Hepatic stellate cell (primary cell): Measurements from ENCODE around the gene THBD.

Source experiments
- DNase-seq: peaks from one replicate; pipeline ENCODE4 v3.0.0; 2011; ENCODE audit warnings: low spot score

Gene THBD

DNA sequence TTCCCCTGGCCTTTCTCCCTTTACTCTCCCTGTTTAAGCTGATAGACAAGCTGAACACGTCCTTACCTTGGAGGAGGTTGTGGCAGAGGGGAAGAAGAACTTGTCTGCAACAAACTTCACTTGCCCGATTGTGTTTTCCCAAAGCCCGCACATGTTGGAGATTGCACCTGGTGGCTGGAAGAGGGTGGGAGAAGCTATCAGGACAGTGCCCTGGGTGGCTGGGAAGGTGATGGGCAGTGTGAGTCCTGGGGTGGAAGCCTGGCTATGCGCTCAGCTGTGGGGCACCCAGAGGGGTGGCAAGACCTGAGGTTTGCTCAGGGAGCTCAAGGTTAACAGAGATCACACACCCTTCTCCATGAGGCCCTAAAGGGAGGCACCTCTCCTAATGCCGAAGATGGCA is 39.4 kb downstream of the THBD start:
- DNase-seq, result no peak

DNA sequence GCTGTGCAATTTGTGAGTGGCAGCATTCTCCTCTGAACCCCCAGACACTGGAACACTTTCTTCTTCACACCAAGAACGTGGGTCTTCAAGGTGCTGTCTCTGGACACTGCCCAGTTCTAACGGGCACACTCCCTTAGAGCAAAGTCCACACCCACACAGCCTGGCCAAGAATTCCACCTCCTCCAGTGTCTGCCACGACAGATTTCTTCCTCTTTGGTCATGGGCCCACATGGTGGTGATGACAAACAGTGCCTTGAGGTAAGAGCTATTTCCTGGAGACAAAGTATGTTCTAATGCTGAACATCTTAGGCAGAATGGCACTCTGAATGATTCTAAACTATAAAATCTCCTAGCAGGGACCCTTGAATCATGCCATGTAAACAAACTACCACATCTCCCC is 39.8 kb downstream of the THBD start:
- no peak for DNase-seq

DNA sequence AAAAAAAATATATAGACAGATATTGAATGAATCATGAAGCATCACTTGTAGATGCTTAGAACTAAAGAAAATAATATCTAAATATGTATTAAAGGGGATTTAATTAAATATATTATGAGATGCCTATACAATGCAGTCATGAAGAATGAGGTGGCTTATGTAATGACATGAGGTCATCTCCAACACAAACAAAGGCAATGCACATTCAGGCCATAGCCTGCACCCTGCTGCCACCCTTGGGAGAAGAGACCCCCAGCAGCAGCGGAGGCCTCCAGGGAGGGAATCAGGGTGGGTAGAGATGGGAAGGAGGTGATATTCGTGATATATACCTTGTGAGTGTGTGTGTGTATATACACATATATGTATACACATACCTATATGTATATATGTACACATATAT is 40.8 kb downstream of the THBD start:
- no peak for DNase-seq

DNA sequence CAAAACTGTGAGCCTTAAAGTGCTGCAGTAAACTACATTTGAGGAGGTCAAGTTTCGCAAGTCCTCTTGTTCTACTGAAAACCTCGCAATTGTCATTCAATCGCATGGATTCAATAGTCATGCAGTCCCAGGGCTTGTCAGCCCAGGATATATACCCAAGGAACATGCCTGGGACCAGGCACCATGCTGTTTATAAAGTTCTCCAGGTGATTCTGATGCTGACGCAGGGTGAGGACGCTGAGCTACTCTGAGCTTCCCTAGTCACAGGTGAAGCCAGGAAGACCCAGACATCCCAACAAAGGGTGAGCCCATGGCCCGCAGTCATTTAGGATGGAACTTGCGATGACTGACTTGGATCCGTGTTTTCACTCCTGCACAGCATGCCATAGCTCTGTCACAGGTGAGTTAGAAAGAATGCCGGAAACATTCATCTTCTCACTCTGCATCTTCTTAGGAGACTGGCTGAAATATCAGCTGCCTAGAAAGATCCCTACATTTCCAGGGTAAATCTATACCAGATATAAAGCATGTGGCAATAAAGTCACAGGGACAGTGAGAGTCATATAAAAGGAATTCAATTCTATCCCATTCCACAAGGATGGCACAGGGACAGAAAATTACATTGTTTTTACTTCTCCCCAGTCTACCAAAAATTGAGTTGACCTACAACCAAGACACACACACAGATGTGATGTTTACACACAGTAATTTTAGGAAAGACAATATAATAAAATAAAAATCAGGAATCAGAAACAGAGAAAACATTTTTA is 41.4 kb downstream of the THBD start:
- DNase-seq, result no peak

DNA sequence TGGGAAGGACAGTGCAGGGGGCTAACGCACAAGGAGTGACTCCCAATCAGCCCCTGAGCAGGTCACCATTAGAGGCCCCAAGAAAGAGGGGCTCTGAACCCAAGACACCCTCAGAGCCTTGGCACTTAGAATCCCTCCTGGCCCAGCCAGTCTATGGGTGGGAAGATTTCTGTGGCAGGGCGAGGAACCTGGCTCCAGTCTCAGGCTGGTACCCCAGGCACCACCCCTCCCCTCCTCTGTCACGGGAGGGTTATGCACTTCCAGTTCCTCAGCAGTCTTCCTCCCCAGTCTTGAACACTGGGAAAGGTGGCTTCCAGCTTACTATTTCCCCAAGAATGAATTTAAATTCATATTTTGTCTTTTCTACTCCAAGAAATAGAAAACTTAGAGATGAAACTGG is 42.0 kb downstream of the THBD start:
- DNase-seq, result no peak

DNA sequence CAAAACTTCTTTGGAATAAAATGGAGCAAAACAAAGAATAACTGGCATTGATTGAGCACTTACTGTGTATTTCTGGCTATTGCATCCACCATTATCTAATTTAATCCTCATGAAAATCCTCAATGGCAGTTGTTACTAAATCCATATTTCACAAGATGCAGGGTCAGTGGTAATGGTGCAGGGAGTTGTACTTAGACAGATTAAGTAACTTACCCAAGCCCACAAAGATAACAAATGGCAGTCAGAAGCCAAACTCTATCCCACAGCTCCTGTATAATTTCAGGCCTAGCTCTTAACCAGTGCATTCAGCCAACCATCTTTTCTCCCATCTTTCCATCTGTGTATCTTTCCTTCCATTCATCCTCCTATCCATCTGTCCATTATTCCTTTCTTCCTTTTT is 43.7 kb downstream of the THBD start:
- no peak for DNase-seq

DNA sequence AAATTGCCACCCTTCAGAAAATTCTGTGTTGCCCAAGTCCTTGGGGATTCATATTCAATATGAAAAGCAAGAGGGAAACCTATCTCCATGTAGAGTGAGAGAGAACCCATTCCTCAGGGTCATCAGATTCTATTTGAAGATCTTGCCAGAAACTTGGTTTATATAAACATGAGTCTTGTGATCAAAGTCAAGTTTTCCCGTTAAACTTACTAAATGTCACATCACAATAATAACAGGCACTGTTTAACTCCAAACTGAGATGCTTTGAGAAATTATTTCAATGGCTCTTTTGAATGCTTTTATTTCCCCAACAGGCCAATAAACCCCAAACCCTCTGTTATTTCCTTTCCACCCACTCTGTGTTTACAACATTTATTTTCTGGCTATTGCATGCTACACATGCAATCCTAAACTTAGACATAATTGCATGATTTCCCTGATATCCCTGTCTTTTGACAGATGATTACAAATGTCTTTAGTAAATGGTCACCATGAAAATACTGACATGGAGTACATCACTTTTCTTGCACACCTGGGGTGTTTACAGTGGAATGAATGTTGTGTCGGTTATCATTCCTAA is 45.5 kb downstream of the THBD start:
- DNase-seq, result no peak

DNA sequence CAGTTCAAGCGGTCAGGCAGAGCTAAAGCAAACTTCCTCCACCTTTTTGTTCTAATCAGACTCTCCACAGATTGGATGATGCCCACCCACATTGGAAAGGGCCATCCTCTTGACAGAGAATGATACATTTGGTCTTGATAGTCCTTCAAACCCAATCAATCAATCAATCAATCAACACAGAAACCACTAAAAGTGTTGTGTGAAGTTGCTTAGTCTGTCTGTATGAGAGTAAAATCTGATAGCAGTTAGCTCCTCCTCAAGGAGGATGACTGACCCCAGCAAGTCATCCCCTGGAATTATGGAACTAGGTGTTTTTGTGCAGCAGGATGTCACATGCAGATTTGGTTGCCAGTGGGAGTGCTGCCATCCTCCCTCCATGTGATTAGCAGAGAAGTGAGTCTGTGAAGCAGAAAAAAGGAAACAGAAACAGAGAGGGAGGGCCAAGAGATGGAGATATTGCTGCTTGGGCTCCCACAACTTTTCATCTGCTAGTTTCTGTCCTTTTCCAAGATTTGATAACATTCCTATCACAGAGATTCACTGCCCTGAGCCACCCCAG is 46.3 kb downstream of the THBD start:
- DNase-seq, result no peak

DNA sequence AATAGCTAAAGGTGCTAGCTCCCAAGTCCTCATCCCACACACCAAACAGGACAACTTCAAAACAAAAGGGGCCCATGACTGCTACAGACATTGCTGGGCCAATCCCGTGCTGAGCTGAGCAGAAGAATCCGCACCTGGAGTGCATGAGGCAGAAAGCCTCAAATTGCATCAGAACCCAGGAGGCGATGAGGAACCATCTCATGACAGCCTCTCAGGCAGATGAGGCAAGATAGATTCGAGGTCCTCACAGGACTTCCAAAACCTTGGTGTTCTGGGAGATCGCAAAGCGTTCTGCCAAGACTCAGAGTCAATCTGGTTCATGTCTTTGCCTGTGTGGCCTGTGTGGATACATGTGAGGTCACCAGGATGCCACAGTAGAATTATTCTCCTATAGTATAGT is 47.2 kb downstream of the THBD start:
- DNase-seq, result no peak

DNA sequence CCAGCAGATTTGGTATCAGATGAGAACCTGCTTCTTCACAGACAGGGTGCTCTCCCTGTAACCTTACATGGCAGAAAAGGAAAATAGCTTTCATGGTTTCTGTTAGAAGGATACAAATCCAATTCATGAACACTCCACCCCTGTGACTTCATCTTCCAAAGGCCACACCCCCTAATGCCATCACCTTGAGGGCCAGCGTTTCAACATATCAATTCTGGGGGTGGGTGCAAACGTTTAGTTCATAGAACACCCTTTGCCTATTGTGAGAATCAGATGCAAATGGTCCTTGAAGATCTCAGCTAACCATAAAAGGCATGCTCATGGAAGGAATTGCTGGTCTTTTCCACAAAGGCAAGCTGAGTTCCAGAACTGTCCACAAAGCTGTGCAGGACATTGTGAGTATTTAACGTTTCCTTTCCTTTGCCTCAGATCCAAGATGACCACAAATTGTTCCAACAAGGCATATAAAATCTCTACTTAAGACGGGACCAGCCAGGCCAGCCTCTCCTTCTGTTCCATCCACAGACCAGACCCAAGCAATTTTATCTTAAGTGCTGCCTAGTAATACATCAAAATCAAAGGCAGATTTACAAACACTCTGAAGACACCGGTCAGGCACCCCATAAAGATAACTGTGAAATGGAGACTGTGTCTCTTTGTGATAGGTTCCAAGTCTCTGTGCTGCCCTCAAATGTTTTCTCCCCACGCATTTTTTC is 49.1 kb downstream of the THBD start:
- no peak for DNase-seq

DNA sequence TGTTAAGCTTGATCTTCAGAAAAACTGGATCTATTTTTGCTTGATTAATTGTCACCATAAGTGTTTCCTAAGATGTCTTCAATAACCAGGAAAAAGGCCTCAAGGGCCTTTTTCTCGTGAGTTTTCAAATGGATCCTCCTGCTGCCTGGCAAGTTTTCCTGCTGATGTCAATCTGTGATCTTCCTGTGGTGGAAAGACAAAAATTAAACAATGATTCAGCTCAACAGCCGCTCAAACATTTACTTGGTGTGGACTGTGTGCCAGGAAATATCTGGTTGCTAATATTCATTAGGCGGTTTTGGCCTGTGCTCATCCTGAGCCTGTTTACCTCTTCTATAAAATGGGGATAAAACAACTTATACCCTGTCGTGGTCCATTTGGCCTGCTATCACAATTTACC is 49.7 kb downstream of the THBD start:
- no peak for DNase-seq

DNA sequence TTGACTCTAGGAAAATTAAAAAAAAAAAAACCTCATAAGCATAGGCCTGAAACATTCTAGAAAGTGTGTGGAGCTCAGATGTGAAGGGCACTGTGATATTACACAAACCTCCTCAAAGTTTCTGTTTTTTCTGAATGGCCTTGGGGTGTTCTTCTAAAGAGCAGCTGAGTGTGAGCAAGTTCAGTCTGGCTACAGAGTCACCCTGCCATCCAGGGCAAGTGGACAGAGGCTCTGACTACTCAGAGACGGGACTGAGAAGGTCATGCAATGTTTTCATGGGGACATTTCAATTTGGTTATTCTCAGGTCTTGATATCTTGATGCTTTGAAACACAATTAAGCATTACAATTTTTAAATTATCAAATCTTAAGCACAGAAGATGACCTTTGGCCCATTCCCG is 51.0 kb downstream of the THBD start:
- DNase-seq, result no peak

DNA sequence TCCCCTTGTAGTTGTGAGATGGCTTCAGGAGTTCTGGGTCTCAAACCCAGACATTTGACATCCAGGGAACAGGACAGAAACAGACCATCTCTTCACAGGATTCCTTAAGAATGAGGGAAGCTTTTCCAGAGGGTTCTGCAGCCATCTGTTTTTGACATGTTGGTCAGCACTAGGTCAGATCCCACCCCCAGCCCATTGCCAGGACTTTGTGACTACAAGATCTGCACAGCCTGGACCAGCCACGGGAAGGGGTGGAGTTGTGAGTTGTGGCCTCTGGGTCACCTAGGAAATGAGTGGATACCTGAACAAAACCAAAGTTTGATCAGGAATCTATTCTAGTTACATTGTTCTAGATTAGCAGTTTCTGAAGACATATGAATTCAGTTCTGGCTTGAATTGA is 53.5 kb downstream of the THBD start:
- no peak for DNase-seq
